Forelimb muscle (tissue), 1 donor: Measurements from ENCODE around the gene NUP43. TPM values are rescaled to one million over a fixed set of nuclear protein-coding genes. Genes with fewer than 3 reads are reported as not detected.
"Not testable (repeated sequence)": the region's sequence is repeated elsewhere in the genome, so short reads cannot be mapped to it uniquely, and the experiment has no call there.

Source experiments
- DNase-seq: peaks from one replicate; pipeline ENCODE4 v3.0.0-alpha.2; 2013; ENCODE audit warnings: low read depth
- polyA plus RNA-seq: library from polyadenylated mRNA; unstranded; fragments of 120-200 nt; gene quantifications from one replicate; pipeline ENCODE4 v1.2.1, GENCODE V29; 2013; ENCODE audit not compliant: insufficient read length

The NUP43 gene
- polyA plus RNA-seq, 1 donor: 23.8 TPM

DNA sequence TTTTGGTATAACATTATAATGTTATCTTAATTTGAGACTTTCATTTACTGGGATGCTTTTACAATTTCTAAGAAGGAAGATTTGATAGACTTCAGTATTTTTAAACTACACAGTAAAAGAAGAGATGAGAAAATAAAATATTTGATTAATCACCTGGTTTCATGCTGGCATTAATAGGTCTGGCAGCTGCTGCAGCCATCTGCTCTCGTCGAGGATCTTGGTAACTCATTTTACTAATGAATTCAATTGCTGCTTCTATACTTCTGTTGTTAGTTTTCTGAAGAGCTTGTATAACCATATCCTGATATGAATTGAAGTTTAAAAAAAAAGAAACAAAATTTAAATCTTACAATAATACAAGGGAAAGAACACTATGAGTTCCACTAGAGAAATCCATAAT lies 51.4 kb downstream of the NUP43 start:
- no peak for DNase-seq

DNA sequence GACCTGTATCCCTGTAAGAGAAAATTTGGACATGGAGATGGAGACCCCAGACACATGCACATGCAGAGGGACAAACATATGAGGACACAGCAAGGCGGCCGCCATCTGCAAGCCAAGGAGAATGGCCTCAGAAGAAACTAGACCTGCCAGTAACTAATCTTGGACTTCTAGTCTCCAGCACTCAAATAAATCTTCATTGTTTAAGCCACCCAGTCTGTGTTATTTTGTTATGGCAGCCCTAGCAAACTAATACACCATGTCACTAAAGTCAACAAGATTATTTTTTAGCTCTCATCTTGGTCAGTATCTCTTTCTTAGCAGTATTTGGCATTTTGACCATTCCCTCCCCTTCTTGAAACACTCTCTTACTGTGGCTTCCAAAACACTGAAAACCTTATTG lies 55.1 kb downstream of the NUP43 start:
- DNase-seq: no peak

DNA sequence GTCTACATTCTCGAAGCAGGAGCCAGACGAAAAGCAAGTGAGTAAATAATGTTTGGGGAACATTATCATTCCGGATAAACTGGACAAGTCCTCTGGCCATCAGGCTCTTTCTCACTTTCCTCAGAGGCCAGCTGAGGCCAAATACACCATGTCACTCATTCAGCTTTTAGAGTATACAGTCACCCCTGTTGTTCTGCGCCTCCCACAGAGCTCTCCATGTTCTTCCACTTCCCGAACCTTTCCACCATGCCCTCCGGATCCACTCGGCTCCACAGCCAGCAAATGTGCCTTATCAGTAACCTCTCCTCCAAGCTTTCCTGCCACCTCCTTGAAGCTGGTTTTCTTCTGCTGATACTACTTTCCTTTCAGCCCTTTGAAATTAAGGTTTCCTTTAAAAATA lies 60.1 kb downstream of the NUP43 start:
- DNase-seq: no peak

DNA sequence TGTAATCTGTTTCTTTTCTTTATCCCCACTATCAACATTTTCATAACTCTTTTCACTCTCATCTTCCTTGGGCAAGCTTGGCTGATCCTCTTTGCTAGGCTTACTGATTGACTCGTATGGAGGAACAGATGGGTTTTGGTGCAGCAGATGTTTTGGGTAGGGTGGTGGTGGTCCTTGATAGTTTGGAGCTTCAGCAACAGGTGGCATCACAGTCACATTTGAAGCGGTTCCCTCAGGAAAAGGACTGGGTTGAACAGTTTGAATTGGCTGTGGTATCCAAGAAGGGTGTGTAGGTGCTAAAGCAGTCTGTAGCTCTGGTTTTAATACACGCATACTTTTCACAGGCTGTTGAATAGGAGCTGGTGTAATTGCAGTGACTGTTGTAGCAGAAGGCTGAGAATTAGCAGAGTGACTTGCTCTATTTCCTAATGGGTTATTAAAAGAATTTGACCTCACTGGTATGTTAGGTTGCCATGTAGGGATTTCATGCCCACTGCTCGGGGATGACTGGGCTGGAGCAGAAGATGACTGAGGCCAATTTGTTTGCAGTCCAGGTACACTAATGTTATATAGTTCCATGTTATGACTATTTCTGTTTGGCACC lies 63.0 kb downstream of the NUP43 start:
- no peak for DNase-seq

DNA sequence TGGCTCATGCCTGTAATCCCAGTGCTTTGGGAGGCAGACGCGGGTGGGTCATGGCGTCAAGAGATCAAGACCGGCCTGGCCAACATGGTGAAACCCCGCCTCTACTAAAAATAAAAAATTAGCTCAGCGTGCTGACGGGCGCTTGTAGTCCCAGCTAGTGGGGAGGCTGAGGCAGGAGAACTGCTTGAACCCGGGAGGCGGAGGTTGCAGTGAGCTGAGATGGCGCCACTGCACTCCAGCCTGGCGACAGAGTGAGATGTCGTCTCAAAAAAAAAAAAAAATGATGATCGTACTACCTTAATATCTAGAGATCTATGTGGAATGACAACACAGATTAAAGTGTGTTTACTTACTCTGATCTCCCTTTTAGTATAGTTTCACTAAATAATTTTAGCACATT lies 64.5 kb downstream of the NUP43 start:
- not testable (repeated sequence) for DNase-seq

DNA sequence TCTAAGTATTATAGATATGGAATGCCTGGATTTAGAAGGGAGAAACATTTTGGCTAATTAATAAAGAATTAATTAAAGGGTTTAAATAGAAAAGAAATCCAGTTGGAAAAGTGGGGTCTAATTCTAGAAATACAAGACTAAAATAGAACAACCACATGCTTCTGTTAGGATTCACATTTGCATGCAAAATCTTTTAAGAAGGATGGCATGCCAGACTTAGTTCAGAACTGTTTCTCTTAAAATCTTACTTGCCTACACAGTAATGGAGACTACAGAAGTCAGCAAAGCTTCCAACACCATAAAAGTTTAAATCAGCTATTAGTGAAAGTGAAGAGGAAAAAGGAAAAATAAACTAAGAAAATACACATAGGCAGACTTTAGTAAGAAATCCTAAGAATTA lies 65.1 kb downstream of the NUP43 start:
- DNase-seq: no peak

DNA sequence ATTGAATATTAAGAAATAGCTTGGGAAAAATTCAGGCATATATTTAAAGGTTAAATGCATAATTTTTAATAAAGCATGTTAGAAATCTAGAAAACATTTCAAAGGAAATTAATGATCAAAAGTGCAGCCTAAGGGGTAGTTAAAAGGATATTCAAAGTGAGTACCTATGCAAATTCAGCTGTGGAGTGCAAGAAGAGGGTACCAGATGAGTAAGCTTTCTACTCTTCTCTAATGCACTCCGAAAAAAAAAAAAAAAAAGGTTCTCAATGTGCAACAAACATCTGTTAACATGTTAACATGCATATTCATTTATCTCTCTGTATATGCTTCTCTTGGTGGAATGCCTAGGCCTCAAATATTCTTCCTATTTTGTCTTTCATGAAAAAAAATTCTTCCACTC lies 65.8 kb downstream of the NUP43 start:
- DNase-seq: no peak

Other genes starting within 250 kb of the NUP43 start
- 28.9 TPM for gene PPIL4, start 200.5 kb downstream of the NUP43 start, polyA plus RNA-seq
- 42.0 TPM for gene GINM1, start 180.2 kb downstream of the NUP43 start, polyA plus RNA-seq
- 23.0 TPM for gene KATNA1, start 97.8 kb downstream of the NUP43 start, polyA plus RNA-seq
- gene LATS1, start 28.4 kb downstream of the NUP43 start, polyA plus RNA-seq: 16.6 TPM
- 72.0 TPM for gene PCMT1, start 3.2 kb upstream of the NUP43 start, polyA plus RNA-seq
- 19.1 TPM for gene LRP11, start 117.8 kb upstream of the NUP43 start, polyA plus RNA-seq
- gene RAET1E, start 151.6 kb upstream of the NUP43 start, polyA plus RNA-seq: 0.82 TPM
- 0.30 TPM for gene RAET1G, start 176.6 kb upstream of the NUP43 start, polyA plus RNA-seq
- 0.61 TPM for gene ULBP2, start 195.5 kb upstream of the NUP43 start, polyA plus RNA-seq
- gene ULBP1, start 217.4 kb upstream of the NUP43 start, polyA plus RNA-seq: 0.28 TPM